Upper lobe of right lung (tissue), 1 donor: ENCODE data around the gene OTOF. TPM values are rescaled to one million over a fixed set of nuclear protein-coding genes. Genes with fewer than 3 reads are reported as not detected.

Source experiments
- ATAC-seq: fragments of 200-7000 bp; cut with Tn5 transposase; one replicate; pipeline ENCODE4 v1.9.1; 2020; ENCODE audit warnings: mild to moderate bottlenecking, moderate library complexity
- DNase-seq: peaks from one replicate; pipeline ENCODE4 v3.0.0-alpha.2; 2020
- H3K27ac ChIP-seq: fragments of 200-600 bp; one replicate; pipeline ENCODE4 v1.8.0; 2022
- H3K27me3 ChIP-seq: fragments of 200-600 bp; one replicate; pipeline ENCODE4 v1.8.0; 2022; ENCODE audit warnings: mild to moderate bottlenecking
- H3K36me3 ChIP-seq: fragments of 200-600 bp; one replicate; pipeline ENCODE4 v1.8.0; 2022
- H3K4me1 ChIP-seq: fragments of 200-600 bp; one replicate; pipeline ENCODE4 v1.8.0; 2022
- H3K4me3 ChIP-seq: fragments of 200-600 bp; one replicate; pipeline ENCODE4 v1.8.0; 2022; ENCODE audit warnings: mild to moderate bottlenecking
- H3K9me3 ChIP-seq: fragments of 200-600 bp; one replicate; pipeline ENCODE4 v1.8.0; 2022
- intact Hi-C: fragments of 100-400 bp; cut with DNase I; formaldehyde crosslinking; loops from one replicate; pipeline ENCODE4 v1.11.0; 2022
- total RNA-seq: library from RNA; stranded (reverse); fragmentation: NEBNext Ultra II Directional; extraction: Animal tissue kit (Norgen Biotek cat#: 25700); gene quantifications from one replicate; pipeline ENCODE4 v1.2.1, GENCODE V29; 2021
- TF ChIP-seq, protein P1 (sequence below): fragments of 200-600 bp; IDR thresholded peaks from one replicate; pipeline ENCODE4 v1.8.0; 2022; ENCODE audit warnings: antibody characterized with exemption
- donor health status: DM: no; HTN: yes; CAD: no; lungs with severe emphysema.

Gene OTOF
- total RNA-seq, 1 donor from 2014 or later, result 0.69 TPM

DNA sequence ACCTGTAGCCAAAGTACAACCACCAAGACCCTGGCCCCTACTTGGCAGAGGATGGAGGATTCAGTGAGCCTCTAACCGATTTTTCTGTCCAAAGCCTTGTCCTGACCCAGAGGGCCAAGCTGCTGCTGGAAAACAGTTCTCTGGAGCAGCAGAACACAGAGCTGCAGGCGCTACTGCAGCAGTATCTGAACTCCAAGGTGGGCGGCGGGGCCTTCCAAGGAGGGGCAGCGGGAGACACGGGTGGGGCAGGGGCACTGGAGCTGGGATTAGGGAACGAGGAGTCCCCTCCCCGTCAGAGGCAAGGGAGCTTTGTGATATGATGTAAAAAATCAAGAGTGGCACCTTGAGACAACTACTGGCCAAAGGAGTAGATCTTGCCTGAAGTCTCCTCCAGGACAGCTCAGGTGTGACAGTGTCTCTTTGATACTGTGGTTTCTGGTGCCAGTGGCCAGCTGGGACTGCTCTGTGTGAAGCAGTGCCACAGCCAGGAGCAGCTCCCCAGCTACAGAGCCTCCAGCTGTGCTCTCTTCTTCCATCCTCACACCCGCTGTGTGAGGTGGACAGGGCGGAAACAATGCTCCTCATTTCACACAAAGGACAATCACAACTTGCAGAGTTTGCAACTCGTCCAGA is 22.8 kb downstream of the OTOF start:
- Histone ChIP-seq H3K4me3 (no peak overlapping the region), H3K27ac (no peak overlapping the region), H3K9me3 (no peaks in the 10 kb centered on the region), H3K36me3 (no peaks in the 10 kb centered on the region), H3K27me3 (no peaks in the 10 kb centered on the region), H3K4me1 (peaks cover 12% of the 10 kb centered on the region)
- DNase-seq, result no peak
- TF ChIP-seq, protein P1, sequence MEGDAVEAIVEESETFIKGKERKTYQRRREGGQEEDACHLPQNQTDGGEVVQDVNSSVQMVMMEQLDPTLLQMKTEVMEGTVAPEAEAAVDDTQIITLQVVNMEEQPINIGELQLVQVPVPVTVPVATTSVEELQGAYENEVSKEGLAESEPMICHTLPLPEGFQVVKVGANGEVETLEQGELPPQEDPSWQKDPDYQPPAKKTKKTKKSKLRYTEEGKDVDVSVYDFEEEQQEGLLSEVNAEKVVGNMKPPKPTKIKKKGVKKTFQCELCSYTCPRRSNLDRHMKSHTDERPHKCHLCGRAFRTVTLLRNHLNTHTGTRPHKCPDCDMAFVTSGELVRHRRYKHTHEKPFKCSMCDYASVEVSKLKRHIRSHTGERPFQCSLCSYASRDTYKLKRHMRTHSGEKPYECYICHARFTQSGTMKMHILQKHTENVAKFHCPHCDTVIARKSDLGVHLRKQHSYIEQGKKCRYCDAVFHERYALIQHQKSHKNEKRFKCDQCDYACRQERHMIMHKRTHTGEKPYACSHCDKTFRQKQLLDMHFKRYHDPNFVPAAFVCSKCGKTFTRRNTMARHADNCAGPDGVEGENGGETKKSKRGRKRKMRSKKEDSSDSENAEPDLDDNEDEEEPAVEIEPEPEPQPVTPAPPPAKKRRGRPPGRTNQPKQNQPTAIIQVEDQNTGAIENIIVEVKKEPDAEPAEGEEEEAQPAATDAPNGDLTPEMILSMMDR, result no peak
- intact Hi-C loops, result no loop called here
- ATAC-seq, result no peak

DNA sequence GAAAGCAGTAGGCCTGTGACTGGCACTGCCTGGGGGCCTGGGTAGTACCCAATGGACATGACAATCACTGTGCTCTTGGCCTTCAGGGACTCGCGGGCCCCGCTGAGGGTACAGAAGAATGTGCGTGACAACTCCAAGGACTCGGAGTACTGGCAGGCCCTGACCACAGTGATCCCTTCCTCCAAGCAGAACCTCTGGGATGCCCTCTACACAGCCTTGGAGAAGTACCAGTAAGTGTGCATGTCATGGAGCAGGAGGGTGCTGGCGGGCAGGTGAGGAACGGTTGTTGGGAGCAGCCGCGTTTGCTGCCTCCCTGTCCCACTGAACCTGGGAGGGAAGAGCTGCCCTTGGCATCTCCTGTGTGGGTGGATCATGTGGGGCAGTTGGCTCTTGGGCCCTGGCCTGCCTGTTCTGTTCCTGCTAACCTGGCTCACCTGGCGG is 23.3 kb downstream of the OTOF start:
- DNase-seq, result no peak
- Histone ChIP-seq H3K27ac (no peak overlapping the region), H3K4me3 (no peak overlapping the region), H3K4me1 (peaks cover 12% of the 10 kb centered on the region), H3K36me3 (no peaks in the 10 kb centered on the region), H3K27me3 (no peaks in the 10 kb centered on the region), H3K9me3 (no peaks in the 10 kb centered on the region)
- intact Hi-C loops, result no loop called here
- TF ChIP-seq, protein P1, result no peak
- ATAC-seq, result no peak

DNA sequence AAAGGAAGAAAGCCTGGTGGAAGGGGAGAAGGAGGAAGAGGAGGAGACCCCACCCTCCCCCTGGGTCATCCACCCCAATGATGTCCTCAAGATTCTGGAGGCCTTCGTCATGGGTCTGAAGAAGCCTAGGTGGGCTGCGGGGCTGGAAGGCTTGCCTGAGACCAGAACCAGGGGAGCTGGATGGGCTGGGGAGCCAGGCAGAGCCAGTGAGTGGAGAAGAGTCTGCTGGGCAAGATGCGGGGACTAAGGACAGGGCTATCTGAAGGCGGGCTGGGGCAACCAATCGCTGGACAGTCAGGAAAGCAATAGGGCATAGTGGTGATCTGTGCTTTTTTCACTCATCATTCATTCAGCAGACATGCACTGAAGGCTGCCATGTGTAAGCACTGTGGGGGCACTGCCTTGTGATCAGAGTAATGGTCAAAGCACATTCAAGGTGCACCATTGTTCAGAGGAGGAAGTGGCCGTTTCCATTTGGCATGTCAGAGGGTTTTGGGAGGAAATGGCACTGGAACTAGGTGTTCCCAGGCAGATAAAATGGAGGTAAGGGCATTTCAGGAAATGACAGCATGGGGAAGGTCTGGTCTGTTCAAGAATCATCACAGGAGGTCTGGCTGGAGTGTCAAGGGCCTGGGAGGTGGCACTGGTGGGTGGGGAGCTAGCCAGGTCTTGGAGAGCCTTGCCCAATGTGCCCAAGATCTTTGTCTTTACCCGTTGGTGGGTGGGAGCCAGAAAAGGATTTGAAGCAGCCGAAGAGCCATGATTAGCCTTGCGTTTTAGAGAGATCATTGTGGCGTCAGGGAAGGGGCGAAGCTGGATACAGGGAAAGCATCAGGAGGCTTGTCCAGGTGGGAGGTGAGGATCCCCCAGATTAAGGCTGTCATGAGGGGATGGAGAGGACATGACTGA is 24.2 kb downstream of the OTOF start:
- DNase-seq, result no peak
- no peak overlapping the region for H3K27ac ChIP-seq
- H3K4me3 ChIP-seq, result no peak overlapping the region
- peaks cover 12% of the 10 kb centered on the region for H3K4me1 ChIP-seq
- H3K36me3 ChIP-seq, result no peaks in the 10 kb centered on the region
- TF ChIP-seq, protein P1, result no peak
- H3K27me3 ChIP-seq, result no peaks in the 10 kb centered on the region
- intact Hi-C loops, result no loop called here
- no peaks in the 10 kb centered on the region for H3K9me3 ChIP-seq
- no peak for ATAC-seq

DNA sequence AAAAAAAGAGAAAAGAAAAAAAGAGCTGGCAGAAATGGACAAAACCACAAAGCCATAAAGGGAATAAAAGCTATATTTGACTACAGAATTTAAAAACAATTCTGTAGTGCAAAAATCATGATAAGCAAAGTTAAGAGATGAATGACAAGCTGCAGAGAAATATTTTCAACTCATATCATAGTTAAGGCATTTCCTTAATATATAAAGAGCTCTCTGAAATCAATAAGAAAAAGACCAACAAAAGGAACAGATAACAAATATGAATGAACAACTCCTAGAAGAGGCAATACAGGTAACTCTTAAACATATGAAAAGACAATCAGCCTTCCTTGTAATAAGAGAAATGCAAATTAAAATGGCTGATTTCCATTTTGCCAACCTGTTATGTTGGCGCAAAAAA is 26.2 kb downstream of the OTOF start:
- DNase-seq (no peak), ATAC-seq (no peak)
- intact Hi-C loops, result no loop called here
- Histone ChIP-seq H3K27ac (no peak overlapping the region), H3K27me3 (no peaks in the 10 kb centered on the region), H3K9me3 (no peaks in the 10 kb centered on the region), H3K36me3 (no peaks in the 10 kb centered on the region), H3K4me3 (no peak overlapping the region), H3K4me1 (peaks cover 12% of the 10 kb centered on the region)
- TF ChIP-seq, protein P1, result no peak

DNA sequence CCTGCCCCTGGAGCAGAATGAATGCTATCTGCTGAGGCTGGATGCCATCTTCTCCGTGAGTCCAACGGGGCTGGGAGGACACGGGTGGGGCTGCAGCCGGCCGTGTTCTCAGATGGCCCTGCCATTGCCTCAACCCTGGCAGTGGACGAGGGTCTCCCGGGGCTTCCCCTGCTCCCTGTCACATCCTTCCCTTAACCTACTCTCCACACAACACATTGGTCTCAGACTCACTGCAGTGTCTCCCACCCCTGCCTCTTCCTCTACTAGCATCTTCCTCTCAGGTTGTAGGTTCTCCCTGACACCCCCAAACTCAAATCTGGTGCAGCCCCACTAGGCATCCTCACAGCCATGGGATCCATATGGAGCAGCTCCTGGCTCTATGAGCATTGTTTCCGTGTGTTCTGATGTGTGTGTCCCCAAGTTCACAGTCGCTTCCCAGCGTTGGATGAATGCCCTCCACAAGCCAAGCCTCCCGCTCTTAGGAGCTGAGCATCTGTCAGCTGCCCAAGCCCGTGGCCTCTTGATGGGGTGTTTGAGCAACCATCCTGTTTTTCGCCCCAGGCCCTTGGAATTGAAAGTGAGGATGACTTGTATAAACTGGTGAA is 27.8 kb downstream of the OTOF start:
- H3K9me3 ChIP-seq, result no peaks in the 10 kb centered on the region
- H3K4me1 ChIP-seq, result no peaks in the 10 kb centered on the region
- H3K27ac ChIP-seq, result no peak overlapping the region
- no peak overlapping the region for H3K4me3 ChIP-seq
- DNase-seq (no peak), ATAC-seq (no peak)
- TF ChIP-seq, protein P1, result no peak
- no peaks in the 10 kb centered on the region for H3K36me3 ChIP-seq
- no peaks in the 10 kb centered on the region for H3K27me3 ChIP-seq
- intact Hi-C loops, result no loop called here
